GM10266 (cell line): ENCODE measurements around the gene SPEF2.

ENCODE experiments used
- DNase-seq: peaks from one replicate; pipeline ENCODE4 v3.0.0; 2012; ENCODE audit errors: extremely low spot score
- TF ChIP-seq, protein P1 (sequence below): IDR thresholded peaks from 2 replicates; pipeline ENCODE4 v1.5.1; 2012; ENCODE audit warnings: mild to moderate bottlenecking, low read depth; ENCODE audit not compliant: control insufficient read depth, insufficient read depth; ENCODE audit errors: missing control alignments

SPEF2 gene

DNA sequence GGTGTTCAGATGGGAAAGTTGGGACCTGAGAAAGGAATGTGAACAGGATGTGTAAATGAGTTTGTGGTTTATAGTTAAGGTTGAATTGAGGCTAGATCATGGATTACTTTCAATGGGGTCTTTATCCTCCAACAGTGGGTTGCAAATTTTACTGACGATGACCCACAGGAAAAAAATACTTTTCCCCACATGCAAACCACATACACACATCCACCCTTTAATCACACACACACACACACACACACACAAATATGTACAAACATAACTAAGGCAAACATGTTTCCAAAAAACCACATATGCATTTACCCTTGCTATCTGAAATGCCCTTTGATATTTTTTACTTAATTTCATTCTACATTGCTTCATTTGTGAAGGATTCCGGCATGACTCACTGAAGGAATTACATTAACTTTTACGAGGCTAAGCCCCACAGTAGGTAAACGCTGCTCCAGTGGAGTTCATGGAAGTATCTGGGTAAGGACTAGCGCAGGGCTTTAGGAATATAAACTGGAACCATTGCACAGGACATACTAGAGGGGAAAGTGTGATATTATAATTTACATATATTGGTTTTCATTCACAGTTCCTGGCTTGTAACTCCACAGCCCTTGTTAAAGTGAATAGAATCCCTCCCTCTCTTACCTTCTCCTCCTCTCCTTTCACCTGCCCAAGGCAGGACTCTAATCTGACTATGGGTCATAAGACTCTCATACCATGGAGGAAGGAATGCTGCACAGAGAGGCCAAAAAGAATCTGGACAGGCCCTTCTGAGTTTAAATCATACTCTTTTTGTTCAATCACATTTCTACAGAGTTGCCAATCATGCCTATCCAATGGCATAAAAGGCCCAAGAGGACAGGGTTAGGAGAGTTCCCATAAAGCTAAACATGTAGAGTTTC lies 8.5 kb upstream of the SPEF2 start:
- no peak for DNase-seq
- TF ChIP-seq, protein P1, sequence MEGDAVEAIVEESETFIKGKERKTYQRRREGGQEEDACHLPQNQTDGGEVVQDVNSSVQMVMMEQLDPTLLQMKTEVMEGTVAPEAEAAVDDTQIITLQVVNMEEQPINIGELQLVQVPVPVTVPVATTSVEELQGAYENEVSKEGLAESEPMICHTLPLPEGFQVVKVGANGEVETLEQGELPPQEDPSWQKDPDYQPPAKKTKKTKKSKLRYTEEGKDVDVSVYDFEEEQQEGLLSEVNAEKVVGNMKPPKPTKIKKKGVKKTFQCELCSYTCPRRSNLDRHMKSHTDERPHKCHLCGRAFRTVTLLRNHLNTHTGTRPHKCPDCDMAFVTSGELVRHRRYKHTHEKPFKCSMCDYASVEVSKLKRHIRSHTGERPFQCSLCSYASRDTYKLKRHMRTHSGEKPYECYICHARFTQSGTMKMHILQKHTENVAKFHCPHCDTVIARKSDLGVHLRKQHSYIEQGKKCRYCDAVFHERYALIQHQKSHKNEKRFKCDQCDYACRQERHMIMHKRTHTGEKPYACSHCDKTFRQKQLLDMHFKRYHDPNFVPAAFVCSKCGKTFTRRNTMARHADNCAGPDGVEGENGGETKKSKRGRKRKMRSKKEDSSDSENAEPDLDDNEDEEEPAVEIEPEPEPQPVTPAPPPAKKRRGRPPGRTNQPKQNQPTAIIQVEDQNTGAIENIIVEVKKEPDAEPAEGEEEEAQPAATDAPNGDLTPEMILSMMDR, result no peak

DNA sequence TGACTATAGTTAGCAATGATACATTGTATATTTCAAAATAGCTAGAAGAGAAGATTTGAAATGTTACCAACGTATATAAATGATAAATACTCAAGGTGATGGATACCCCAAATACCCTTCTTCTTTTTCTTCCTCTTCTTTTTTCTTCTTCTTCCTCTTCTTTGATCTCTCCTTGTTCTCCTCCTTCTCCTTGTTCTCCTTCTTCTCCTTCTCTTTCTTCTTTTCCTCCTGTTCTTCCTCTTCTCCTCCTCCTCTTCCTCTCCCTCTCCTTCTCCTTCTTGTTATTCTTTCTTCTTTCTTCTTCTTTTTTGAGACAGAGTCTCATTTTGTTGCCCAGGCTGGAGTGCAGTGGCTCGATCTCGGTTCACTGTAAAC lies 616 bp upstream of the SPEF2 start:
- no peak for DNase-seq
- TF ChIP-seq, protein P1, result no peak

DNA sequence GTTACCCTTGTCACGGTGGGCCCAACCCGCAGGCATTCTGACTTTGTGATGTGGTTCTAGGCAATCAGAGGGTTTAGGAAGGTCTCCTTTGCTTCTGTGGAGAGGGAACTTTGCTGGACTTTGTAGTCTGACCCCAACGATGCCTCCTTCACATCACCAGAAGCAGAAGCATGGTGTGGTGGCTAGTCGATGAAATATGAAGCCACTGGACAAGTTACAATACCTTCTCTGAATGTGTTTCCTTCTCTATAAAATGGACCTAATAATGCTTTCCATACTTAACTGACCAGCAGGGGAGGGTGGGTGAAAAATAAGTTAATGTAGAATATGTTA lies 607 bp downstream of the SPEF2 start:
- no peak for DNase-seq

DNA sequence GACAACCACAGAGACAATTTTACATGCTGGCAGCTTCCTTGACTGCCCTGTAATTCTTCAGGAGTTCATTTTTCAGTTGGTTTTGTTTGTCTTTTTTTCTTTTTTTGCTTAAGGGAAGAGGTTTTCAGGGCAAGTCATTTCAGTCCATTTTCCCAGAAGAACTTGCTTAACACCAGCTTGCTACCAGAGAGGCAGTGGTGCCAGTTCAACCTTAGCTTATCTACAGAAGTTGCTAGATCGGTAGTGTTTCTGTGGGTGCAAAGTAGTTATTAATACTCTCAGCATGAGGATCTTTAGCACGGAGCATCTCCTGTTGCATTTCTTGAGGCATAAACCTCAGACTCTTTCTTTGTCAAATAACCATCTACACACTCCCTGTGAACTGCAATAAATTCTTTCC lies 1.1 kb downstream of the SPEF2 start:
- TF ChIP-seq, protein P1, result no peak
- no peak for DNase-seq

More for the DNA sequence above, 607 bp downstream of the SPEF2 start:
- TF ChIP-seq, protein P1, result no peak

GRCh38 chr5:35622974-35623373 lies 5.3 kb downstream of the SPEF2 start:
- TF ChIP-seq, protein P1, result no peak
- no peak for DNase-seq

GRCh38 chr5:35623991-35624390 lies 6.3 kb downstream of the SPEF2 start:
- TF ChIP-seq, protein P1, result no peak

GRCh38 chr5:35626108-35626507 lies 8.4 kb downstream of the SPEF2 start:
- TF ChIP-seq, protein P1, result no peak
- DNase-seq, result no peak

More at GRCh38 chr5:35623991-35624390, 6.3 kb downstream of the SPEF2 start:
- DNase-seq, result no peak
